Measurements from ENCODE around the gene MEX3D.

GRCh38 chr19:1524287-1524971 lies 43.7 kb downstream of the MEX3D start:
- TF ChIP-seq CTCF (IDR thresholded peaks at IDR 0.05) (no peak), POLR2A (IDR thresholded peaks at IDR 0.05) (no peak), EP300 (IDR thresholded peaks at IDR 0.05; ENCODE audit: low read depth) (no peak)
